ENCODE results near the gene NOTCH2.
A peak's percentile ranks its signal among the peaks of the same experiment; 100 is the strongest.

NOTCH2 gene

GRCh38 chr1:119975006-119975405, 94.5 kb downstream of the NOTCH2 start:
- DNase-seq (ENCODE audit: low read depth in 2 of 2): no peak

GRCh38 chr1:119974013-119974412, 95.4 kb downstream of the NOTCH2 start:
- no peak for DNase-seq (ENCODE audit: low read depth in 2 of 2)

- DNase-seq (ENCODE audit: low read depth in 2 of 2): no peak
Measured at GRCh38 chr1:119971710-119972570, 97.5 kb downstream of the NOTCH2 start.

- DNase-seq (ENCODE audit: low read depth in 2 of 2): no peak
Measured at GRCh38 chr1:119968601-119969000, 100.9 kb downstream of the NOTCH2 start.

GRCh38 chr1:119968068-119968492, 101.4 kb downstream of the NOTCH2 start:
- peak; percentile 50 to 59 for DNase-seq (ENCODE audit: low read depth in 2 of 2)

- DNase-seq (ENCODE audit: low read depth in 2 of 2): no peak
Measured at GRCh38 chr1:119966681-119967080, 102.8 kb downstream of the NOTCH2 start.

GRCh38 chr1:119966020-119966419, 103.4 kb downstream of the NOTCH2 start:
- no peak for DNase-seq (ENCODE audit: low read depth in 2 of 2)

- DNase-seq (ENCODE audit: low read depth in 2 of 2): no peak
Measured at GRCh38 chr1:119964673-119965363, 104.6 kb downstream of the NOTCH2 start.

GRCh38 chr1:119962296-119962968, 107.0 kb downstream of the NOTCH2 start:
- DNase-seq (ENCODE audit: low read depth in 2 of 2): no peak

GRCh38 chr1:119960501-119960900, 109.0 kb downstream of the NOTCH2 start:
- DNase-seq (ENCODE audit: low read depth in 2 of 2): no peak

GRCh38 chr1:119959268-119960220, 109.9 kb downstream of the NOTCH2 start:
- no peak for DNase-seq (ENCODE audit: low read depth in 2 of 2)

- no peak for DNase-seq (ENCODE audit: low read depth in 2 of 2)
Measured at GRCh38 chr1:119958223-119958622, 111.2 kb downstream of the NOTCH2 start.

GRCh38 chr1:119956306-119956705, 113.2 kb downstream of the NOTCH2 start:
- DNase-seq (ENCODE audit: low read depth in 2 of 2): no peak

GRCh38 chr1:119954476-119955422, 114.7 kb downstream of the NOTCH2 start:
- DNase-seq (ENCODE audit: low read depth in 2 of 2): no peak

GRCh38 chr1:119953266-119953998, 116.0 kb downstream of the NOTCH2 start:
- no peak for DNase-seq (ENCODE audit: low read depth in 2 of 2)

- DNase-seq (ENCODE audit: low read depth in 2 of 2): no peak
Measured at GRCh38 chr1:119952496-119952895, 117.0 kb downstream of the NOTCH2 start.

- peak; percentile 27 to 56 for DNase-seq (ENCODE audit: low read depth in 2 of 2)
Measured at GRCh38 chr1:119948342-119949214, 120.9 kb downstream of the NOTCH2 start.

- no peak for DNase-seq (ENCODE audit: low read depth in 2 of 2)
Measured at GRCh38 chr1:119947468-119947867, 122.0 kb downstream of the NOTCH2 start.
